H1 (cell line): ENCODE results near the gene PSMB9. TPM values are rescaled to one million over a fixed set of nuclear protein-coding genes. Genes with fewer than 3 reads are reported as not detected.

Experiments
- BACH1 ChIP-seq: IDR thresholded peaks from 2 replicates; pipeline ENCODE4 v1.6.1; 2012; ENCODE audit warnings: low read length, improper control_type of control experiment
- JUN ChIP-seq: IDR thresholded peaks from 2 replicates; pipeline ENCODE4 v1.6.1; 2011; ENCODE audit warnings: low read depth, mild to moderate bottlenecking, improper control_type of control experiment, low read length
- KDM5A ChIP-seq: fragments of 200-600 bp; IDR thresholded peaks from 2 replicates; pipeline ENCODE4 v1.7.1; 2012; ENCODE audit warnings: mild to moderate bottlenecking, low read length, inconsistent platforms, mixed read lengths
- SP1 ChIP-seq: IDR thresholded peaks from 2 replicates; pipeline ENCODE4 v1.6.1; 2011; ENCODE audit warnings: low read depth, low read length
- polyA plus RNA-seq, 7 experiments: library from polyadenylated mRNA; depleted of rRNA in 3 of 7; stranded (reverse) in 5 of 7; unstranded in 2 of 7; fragments of >200 nt in 5 of 7; fragments of 200-250 nt in 2 of 7; gene quantifications; 1 replicate in 5 of 7; 2 replicates in 1 of 7; 4 replicates in 1 of 7; pipeline versions ENCODE4 v1.2.1 to v1.2.3, GENCODE V29; 2011 to 2013; ENCODE audit warnings: missing spikeins in 2 of 7, mixed read lengths in 2 of 7
- total RNA-seq: library from RNA; stranded (reverse); fragmentation: NEBNext Ultra II Directional; extraction: Animal tissue kit (Norgen Biotek cat#: 25700); gene quantifications from 2 replicates; pipeline ENCODE4 v1.2.1, GENCODE V29; 2021

Gene PSMB9
- total and polyA plus RNA-seq, 2 of the 8 experiments (the other 6 are each of a cell fraction or from before 2014, with no cell fraction given): 4.5 to 22.8 TPM

DNA sequence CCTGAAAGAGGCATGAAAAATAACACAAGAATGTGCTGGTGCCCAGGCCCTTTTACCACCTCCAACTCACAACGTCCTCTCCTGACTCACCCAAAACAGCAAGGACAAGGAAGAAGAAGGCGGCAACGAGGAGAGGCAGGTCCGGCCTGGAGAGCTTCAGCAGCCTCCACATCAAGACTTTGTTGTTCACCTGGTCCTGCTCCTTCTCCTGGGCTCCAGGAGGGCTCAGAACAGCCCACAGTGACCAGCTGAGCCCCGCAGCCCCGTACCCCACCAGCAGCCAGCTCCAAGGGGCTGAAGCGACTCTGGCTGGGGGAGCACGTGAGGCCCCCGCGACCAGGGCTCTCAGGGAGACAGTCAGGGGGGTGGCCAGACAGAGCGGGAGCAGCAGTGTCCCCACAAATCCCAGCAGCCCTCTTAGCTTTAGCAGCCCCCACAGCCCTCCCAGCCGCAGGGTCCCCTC lies 16.3 kb upstream of the PSMB9 start (continued):
- TF ChIP-seq BACH1: no peak
- TF ChIP-seq SP1: no peak
- TF ChIP-seq JUN: no peak
- no peak for TF ChIP-seq KDM5A
